DLD1 (cell line): ENCODE data around the gene PIGW.

ENCODE experiments used
- in situ Hi-C: cut with HindIII; loops from 2 replicates; pipeline ENCODE4 v1.10.0; 2017; ENCODE audit warnings: low sequenced_read_pairs

The PIGW gene

DNA sequence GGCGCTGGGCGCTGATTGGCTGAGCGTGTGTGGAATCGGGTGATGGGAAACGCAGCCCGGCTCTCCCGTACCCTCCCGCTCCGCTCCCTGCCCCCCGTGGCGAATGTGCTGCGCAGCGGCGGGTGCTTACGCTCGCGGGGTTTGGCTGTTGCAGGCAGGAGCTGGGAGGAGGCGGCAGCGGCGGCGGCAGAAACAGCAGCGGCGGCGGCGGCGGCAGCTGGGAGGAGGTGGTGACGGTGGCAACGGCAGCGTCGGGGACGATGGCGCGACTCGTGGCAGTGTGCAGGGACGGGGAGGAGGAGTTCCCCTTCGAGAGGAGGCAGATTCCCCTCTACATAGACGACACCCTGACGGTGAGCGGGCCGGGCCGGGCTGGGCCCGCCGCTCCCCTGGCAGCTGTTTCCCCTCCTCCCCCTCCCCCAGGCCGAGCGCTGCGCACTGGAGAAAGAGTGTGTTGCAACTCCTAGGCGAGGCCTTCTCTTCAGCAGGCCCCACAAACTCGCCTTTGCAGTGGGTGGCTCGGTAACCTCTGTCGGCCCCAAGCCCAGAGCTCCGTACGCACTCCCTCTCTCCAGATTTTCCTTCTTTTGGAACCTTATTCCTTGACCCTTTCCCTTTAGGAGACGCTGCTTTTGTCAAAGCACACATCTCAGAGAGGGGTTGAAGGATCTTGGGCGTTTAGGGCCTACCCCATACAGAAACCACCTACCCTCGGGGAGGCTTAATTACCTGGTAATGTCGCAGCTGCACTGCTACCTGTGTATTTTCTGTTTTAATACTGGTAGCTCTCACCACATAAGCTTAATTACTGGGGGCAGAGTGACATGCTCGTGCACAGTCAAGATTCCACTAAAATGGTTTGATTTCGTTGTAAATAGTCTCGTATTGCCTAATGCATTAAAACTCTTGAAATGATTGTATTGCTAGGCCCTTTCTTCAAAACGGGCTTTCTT lies 11.0 kb downstream of the PIGW start:
- in situ Hi-C loops = no loop called here

GRCh38 chr17:36546418-36547093 lies 11.8 kb downstream of the PIGW start:
- in situ Hi-C loops = no loop called here

DNA sequence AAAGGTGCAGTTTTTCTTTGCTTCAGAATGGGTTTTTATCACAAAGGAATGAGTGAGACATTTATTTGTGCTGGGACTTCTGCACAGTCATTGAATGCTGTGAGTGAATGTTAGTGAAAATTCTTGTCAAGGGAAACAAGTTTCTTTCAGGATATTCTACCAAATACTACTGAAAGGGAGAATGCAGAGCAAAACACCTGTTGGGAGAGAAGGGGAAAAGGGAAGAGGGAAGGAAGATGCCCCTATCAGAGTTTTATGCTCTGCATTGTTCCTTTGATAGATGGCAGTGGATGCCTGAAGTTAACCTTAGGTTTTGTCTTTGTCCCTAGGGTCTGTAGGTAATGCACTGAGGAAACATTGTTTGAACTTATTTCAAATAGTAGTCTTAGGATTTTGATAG lies 13.0 kb downstream of the PIGW start:
- in situ Hi-C loops = no loop called here

DNA sequence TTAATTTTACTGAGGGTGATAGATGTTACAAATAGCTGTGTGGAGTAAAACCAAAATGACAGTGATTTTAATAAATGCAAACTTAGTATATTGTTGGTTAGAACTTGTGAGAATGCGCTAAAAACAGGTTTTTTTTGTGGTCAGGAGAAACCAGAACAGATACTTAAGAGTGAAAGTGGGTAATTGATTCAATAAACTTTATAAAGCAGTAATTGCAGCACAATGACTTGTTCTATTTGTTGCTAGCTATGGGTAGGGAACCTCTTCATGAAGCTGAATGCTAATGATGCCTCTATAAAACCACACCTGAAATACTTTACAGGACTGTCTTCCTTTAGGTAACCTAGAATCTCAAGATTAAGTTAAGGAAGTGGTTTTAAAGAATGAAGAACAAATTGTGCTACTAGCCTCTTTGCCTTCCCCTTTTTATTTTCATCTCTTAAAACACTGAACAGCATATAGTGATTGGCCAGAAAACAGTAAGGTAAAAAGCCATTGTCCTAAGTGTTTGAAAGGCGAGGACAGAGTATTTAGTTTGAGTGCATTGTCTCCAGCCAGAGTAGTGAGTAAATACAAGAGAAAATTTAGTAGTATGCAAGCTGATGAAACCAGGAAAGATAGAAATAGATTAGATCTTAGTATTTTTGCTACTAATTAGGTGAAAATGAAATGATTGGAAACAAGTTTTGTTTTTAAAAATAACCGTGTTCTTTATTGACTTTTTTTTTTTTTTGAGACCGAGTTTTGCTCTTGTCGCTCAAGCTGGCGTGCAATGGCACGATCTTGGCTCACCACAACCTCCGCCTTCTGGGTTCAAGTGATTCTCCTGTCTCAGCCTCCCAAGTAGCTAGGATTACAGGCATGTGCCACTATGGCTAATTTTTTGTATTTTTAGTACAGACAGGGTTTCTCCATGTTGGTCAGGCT lies 16.0 kb downstream of the PIGW start:
- in situ Hi-C loops = no loop called here

DNA sequence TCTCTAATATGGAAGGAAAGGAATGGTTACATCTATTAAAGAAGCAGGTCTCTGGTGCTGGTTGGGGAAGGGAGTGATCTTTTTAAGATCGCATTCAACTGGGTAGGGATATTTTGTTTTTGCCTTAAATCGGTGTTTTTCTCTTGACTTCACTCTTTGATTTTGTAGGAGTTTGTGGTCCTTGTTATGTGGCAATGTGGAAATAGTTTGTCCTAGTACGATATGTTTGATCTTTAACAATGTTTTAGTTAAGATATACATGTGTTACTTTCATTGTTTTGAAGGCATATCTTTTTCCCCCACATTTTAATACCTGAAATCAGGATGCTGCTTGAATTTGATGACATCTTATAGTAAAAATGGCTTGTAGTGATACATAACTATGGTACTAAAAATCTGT lies 18.7 kb downstream of the PIGW start:
- in situ Hi-C loops = no loop called here

- in situ Hi-C loops = no loop called here
Observed at GRCh38 chr17:36566081-36566480, 31.3 kb downstream of the PIGW start.

- in situ Hi-C loops = no loop called here
Observed at GRCh38 chr17:36575028-36575427, 40.2 kb downstream of the PIGW start.

- in situ Hi-C loops = no loop called here
Observed at GRCh38 chr17:36576793-36577192, 42.0 kb downstream of the PIGW start.

GRCh38 chr17:36578671-36579070 lies 43.9 kb downstream of the PIGW start:
- in situ Hi-C loops = no loop called here

- in situ Hi-C loops = no loop called here
Observed at GRCh38 chr17:36583787-36584186, 49.0 kb downstream of the PIGW start.

DNA sequence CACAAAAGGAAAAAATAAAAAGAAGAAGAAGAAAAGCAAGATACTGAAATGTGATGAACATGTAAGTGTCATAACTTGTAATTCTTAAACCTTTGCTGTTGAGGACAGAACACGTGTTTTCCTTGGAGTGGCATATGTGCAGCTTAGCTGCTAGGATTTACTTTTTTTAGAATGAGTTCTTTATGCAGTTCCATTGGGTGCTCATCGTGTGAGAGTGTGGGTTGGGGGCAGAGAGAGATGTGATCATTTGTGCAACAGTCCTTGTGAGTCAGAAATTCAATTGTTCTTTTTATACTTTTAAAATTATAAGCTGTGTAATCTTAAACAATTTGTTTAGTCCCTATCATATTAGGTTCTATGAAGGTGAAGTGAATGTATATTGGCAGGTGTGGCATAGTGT lies 51.4 kb downstream of the PIGW start:
- in situ Hi-C loops = no loop called here
